HG03565 (cell line): ENCODE results near the gene CYP11A1.
"Not testable (repeated sequence)": the region's sequence is repeated elsewhere in the genome, so short reads cannot be mapped to it uniquely, and the experiment has no call there.

Source experiments
- ATAC-seq: cut with Tn5 transposase; IDR thresholded peaks from one replicate; pipeline ENCODE4 v1.9.1; 2021; ENCODE audit warnings: mild to moderate bottlenecking, moderate library complexity; ENCODE audit not compliant: unreplicated experiment

The CYP11A1 gene

DNA sequence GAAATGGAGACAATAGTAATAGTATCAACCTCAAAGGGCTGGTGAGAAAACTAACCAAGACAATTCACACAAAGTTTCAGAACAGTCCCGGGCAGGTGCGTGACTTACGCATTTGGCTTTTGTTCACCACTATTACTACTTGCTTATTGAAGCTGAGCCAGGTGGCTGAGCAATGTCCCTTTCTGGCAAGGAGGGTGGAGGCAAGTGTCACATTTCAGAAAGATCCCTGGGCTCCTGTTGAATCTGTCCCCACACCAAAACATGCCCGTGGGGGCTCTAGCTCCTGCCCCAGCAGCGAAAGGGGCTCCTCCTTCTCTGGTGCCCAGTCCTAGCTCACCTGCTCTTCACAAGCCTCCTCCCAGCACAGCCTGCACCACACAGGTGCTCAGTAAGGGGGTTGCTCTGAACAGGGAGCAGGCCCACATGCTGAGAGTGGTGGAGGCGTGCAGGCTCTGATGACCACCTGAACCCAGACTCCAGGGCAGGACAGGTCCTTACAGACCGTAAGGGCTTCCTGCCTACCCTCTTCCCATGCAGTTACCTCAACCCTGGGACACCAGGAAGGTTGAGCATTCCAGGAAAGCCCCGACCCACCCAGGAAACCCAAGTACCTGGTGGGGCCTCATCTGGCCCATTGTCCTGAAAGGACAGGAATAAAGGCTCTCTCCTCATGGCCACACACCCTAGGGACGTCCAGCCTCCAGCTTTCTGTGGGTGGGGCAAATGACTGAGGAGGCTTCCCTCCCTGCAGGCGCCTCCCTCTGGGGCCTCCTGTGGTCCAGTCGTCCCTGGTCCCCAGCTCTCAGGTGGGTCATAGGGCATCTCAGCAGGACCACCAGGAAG is 33.7 kb upstream of the CYP11A1 start:
- ATAC-seq = no peak

DNA sequence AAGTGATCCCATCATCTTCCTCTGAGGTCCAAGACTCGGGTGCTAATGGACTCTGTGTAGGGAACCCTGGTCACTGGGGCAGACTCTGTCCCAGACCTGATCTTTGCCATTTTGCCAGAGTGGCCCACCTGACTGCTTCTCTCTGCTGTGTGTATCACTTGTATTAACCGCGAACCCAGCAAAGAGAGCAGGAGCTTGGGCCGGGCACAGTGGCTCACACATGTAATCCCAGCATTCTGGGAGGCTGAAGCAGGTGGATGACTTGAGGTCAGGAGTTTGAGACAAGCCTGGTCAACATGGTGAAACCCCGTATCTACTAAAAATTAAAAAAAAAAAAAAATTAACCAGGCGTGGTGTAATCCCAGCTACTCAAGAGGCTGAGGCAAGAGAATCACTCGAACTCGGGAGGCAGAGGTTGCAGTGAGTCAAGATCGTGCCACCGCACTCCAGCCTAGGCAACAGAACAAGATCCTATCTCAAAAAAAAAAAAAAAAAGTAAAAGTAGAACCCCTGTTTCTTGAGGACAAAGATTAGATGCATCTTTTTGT is 32.9 kb upstream of the CYP11A1 start:
- ATAC-seq = no peak

GRCh38 chr15:74399511-74400312 is 32.3 kb upstream of the CYP11A1 start:
- ATAC-seq = no peak

- no peak for ATAC-seq
These were observed 31.7 kb upstream of the CYP11A1 start for GRCh38 chr15:74399100-74399499.

DNA sequence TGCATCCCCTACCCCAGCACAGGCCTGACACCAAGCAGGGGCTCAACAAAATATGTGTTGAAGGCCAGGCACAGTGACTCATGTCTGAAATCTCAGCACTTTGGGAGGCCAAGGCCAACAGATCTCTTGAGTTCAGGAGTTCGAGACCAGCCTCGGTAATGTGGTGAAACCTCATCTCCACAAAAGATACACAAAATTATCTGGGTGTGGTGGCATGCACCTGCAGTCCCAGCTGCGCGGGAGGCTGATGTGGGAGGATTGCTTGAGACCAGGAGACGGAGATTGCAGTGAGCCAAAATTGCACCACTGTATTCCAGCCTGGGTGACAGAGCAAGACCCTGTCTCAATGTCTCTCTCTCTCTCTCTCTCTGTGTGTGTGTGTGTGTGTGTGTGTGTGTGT is 30.7 kb upstream of the CYP11A1 start:
- ATAC-seq = no peak

GRCh38 chr15:74397239-74398068 is 30.0 kb upstream of the CYP11A1 start:
- no peak for ATAC-seq

DNA sequence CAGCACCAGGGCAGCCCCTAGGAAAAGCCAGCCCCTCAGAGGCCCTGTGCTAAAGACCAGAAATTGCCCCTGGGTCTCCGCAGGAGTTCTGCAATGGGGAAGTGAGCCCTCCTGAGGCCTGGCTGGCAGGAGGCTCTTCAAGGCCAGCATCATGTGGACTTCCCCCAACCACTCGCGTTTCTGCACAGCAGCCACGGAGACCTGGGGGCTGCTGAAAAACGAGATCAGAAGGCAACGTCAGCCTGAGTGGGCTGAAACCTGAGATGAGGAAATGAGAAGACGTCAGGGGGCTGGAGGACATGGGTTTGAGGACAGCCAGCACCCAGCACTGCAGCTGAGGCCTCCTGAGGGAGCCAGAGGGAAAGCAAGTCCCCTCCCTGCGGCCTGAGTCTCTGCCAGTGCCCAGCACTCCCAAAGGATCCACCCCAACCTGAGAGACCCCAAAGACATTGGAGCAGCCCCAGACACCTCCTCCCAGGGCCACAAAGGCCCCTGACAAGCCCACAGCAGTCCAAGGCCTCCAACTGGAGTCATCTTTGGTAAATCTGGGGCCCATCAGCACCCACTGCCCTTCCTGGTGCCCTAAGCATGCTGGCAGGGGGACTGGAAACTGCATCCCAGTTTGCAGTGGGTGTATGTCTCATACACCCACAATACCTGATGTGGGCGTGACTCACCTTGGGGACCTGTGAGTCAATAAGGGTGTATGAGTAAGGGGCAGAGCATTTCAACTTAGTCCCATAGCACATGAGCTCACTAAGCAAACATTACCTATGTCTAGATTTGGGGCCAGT is 29.2 kb upstream of the CYP11A1 start:
- peak; percentile 24 for ATAC-seq

GRCh38 chr15:74396146-74396438 is 28.6 kb upstream of the CYP11A1 start:
- no peak for ATAC-seq

DNA sequence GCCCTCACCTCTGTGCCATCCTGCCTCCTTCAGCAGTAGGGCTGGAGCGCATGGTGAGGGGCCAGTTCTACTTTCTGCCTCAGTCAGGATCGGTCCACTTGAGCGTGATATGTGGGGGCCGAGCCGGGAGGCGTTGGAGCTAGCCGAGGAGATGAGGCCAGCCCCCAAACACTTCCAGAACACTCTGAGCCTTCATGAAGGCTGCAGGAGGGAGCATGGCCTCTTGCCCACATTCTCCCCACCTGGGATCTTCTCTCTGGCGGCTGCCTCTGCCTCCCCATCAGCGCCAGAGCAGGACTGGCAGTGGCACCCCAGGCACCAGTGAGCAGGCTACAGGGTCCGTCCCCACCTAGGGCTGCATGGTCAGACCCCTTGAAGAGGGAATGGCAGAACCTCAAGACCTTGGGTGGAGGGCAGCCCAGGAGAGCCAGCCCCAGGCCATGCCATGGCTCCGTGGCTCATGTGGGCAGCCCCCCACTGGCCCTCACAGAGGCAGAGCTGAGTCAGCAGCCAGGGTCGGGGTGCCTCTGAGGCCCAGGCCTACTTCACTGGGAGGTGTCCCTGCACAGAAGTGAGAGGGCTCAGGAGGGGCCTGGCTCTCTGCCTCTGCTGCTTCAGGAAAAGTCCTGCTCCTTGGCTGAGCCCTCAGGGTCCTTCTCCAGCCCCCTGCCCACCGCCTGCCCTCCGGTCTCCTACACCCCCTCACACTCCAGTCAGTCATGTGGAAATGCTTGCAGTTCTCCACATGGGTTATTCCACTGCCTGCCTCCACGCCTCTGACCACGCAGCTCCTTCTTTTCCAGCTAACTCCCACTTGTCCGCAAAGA is 28.1 kb upstream of the CYP11A1 start:
- ATAC-seq = no peak

DNA sequence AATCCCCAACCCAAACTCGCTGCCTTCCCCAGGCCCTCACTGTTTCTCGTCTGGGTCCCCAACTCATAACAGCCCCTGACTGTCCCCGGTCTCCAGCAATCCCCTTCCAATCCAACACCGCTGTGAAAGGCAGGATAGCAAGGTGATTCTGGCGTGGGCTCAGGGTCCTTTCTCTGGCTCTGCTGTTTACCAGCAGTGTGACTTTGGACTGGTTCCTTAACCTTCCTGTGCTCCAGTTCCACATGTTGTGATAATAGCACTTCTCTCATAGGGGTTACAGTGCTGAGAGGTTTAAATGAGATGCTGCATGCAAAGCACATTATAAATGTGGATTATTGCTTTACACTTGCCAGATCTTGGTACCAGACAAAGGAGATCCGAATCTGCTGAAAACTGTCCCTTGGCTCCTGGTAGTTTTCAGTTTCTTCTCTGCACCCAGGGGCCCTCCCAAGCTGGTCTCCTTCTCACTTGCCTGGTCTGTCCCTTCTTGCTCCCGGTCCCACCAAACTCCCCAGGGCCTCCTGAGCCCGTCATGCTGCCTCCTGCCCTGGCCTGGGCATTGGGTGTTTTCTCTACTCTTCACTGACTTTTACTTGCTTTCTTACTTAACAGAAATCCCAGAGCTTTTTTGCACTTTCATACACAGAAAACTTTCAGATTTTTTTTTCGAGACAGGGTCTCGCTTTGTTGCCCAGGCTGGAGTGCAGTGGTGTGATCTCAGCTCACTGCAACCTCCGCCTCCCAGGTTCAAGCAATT is 26.8 kb upstream of the CYP11A1 start:
- ATAC-seq = no peak

GRCh38 chr15:74393423-74393822 is 26.0 kb upstream of the CYP11A1 start:
- ATAC-seq = no peak

GRCh38 chr15:74392902-74393301 is 25.5 kb upstream of the CYP11A1 start:
- ATAC-seq = no peak

GRCh38 chr15:74392451-74392830 is 25.0 kb upstream of the CYP11A1 start:
- ATAC-seq = no peak

DNA sequence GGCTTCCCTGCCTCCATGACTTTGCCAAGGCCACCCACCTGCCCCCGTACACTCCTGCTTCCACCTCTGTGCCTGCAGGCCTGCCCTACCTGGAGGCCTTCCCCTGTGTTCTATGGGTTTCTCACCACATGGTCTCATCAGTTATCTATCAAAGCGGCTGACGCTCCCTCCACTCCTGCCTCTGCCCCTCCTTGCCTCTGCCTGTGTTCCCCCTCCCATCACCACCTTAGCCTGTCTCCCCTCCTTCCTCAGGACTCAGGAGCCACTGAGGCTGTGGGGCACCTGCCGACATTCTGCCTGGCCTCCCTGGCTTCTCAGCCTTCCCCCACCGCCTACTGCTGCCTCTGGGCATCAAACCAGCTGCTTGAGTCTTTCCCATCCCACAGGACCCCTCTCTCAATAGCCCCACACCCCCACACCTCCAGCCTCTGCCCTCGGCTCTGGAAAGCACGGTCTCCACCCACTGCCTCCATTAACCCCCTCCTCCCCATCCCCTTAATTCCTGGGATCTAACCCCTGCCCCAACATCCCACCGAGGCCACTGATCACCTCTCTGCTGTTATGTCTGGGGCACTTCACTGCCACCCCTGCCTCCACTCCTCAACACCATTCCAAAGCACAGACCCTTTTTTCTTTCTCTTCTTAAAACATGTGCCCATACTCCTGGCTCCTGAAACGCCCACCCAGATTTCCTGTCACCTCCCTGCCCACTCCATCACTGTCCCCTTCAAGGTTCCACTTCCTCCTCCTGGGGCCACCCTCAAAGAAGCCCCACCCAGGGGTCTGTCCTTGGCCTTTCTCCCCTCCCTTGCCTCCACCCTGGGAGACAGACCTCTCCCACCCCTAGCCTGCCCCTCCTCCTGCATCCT is 24.4 kb upstream of the CYP11A1 start:
- no peak for ATAC-seq

DNA sequence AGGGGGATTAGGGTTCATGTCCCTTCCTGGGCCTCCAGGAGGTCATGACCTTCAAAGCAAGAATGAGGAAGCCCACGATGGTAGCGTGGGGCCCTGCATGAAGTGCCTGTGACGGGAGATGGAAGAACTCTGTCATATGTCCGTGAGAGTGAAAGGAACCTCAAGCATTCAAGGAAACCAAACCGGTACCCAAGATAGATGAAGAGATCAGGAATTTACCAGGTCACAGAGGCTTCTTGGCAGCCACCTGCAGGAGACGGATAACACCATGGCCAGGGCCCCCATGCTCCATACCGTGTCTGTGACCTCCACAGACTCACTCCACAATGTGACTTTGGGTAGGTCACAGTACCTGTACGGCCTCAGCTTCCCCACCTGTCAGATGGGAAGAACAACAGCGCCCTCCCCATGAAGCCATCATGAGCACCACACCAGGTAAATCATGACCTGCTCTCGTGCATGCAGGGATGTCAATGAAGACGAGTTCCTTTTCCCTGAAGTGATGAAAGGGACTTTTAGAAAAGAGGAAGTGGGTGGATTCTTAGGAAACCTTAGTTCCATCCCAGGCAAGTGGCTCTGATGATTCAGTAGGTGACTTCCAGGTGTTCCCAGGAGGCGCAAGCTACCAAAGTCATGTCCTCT is 23.3 kb upstream of the CYP11A1 start:
- ATAC-seq = no peak

DNA sequence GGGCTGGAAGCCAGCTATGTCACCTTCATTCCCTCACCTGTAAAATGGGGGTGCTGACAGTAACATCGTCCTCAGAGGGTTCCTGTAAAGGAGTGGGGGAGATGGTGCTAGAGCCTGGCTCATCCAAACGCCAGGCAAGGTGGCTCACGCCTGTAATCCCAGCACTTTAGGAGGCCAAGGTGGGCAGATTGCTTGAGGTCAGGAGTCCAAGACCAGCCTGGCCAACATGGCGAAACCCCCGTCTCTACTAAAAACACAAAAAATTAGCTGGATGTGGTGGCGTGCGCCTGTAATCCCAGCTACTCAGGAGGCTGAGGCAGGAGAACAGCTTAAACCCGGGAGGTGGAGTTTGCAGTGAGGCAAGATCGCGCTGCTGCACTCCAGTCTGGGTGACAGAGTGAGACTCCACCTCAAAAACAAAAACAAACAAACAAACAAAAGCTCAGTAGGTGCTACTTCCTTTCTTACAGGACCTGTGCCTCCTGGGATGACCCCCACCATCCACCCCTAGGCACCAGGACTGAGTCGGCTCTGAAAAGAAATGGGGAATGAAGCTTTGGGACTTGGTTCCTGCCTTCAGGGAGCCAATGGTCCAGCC is 22.7 kb upstream of the CYP11A1 start:
- ATAC-seq = not testable (repeated sequence)
